Glomerular endothelial cell (primary cell): Measurements from ENCODE around the gene SLC25A29. TPM values are rescaled to one million over a fixed set of nuclear protein-coding genes. Genes with fewer than 3 reads are reported as not detected.
"Not testable (repeated sequence)": the region's sequence is repeated elsewhere in the genome, so short reads cannot be mapped to it uniquely, and the experiment has no call there.

Experiments
- DNase-seq: peaks from one replicate; pipeline ENCODE4 v3.0.0-alpha.2; 2011; ENCODE audit warnings: low read depth, low spot score; ENCODE audit errors: extremely low read depth
- total RNA-seq: library from RNA; depleted of rRNA; stranded (reverse); fragments of >200 nt; gene quantifications from 2 replicates; pipeline ENCODE4 v1.2.3, GENCODE V29; 2015

SLC25A29 gene
- 119 and 175 TPM in 2 replicates for total RNA-seq

- DNase-seq, result no peak
These were observed at the start of gene SLC25A29 for GRCh38 chr14:100306101-100306997. SLC25A29 (minus strand) TSS chr14:100306444; CDS start chr14:100306232, 212 bp downstream.

GRCh38 chr14:100350986-100351385, 44.7 kb upstream of the SLC25A29 start:
- DNase-seq, result no peak

- no peak for DNase-seq
These were observed 44.2 kb upstream of the SLC25A29 start for GRCh38 chr14:100350276-100350926.

GRCh38 chr14:100348784-100349685, 42.8 kb upstream of the SLC25A29 start:
- DNase-seq, result no peak

GRCh38 chr14:100348253-100348729, 42.0 kb upstream of the SLC25A29 start:
- no peak for DNase-seq

GRCh38 chr14:100346306-100347091, 40.3 kb upstream of the SLC25A29 start:
- no peak for DNase-seq

GRCh38 chr14:100345711-100346110, 39.5 kb upstream of the SLC25A29 start:
- DNase-seq, result no peak

- DNase-seq, result not testable (repeated sequence)
These were observed 38.4 kb upstream of the SLC25A29 start for GRCh38 chr14:100344657-100345056.

- not testable (repeated sequence) for DNase-seq
These were observed 36.6 kb upstream of the SLC25A29 start for GRCh38 chr14:100342826-100343225.

- DNase-seq, result no peak
These were observed 36.0 kb upstream of the SLC25A29 start for GRCh38 chr14:100342195-100342594.

GRCh38 chr14:100341301-100342031, 35.2 kb upstream of the SLC25A29 start:
- peak; percentile 64 for DNase-seq

GRCh38 chr14:100340423-100340813, 34.2 kb upstream of the SLC25A29 start:
- no peak for DNase-seq

GRCh38 chr14:100339766-100340422, 33.6 kb upstream of the SLC25A29 start:
- DNase-seq, result no peak

GRCh38 chr14:100336618-100337530, 30.6 kb upstream of the SLC25A29 start:
- no peak for DNase-seq

GRCh38 chr14:100334904-100335303, 28.7 kb upstream of the SLC25A29 start:
- no peak for DNase-seq

GRCh38 chr14:100333827-100334226, 27.6 kb upstream of the SLC25A29 start:
- DNase-seq, result no peak

GRCh38 chr14:100333311-100333710, 27.1 kb upstream of the SLC25A29 start:
- DNase-seq, result no peak

GRCh38 chr14:100332797-100333196, 26.6 kb upstream of the SLC25A29 start:
- DNase-seq, result no peak
